ENCODE results near the gene RASA2.

DNA sequence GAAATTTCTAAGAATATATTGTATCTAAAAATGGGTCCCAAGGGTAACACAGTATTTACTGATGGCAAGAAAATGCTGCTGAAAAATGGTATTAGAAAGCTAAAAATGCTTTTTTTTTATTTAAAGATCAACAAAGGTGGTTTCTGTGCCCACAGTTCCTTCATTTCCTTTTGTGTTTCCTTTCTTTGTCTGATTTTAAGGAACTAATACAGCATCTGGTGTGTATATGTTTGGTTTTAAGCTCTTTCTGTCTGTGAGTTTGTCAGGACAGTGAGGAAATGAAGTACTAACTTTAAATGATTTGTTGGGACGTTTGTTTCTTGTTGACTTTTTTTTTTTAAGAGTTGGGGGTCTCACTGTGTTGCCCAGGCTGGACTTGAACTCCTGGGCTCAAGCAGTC, 38.2 kb downstream of the RASA2 start:
- TF ChIP-seq CTCF (IDR thresholded peaks at IDR 0.05): no peak
- TF ChIP-seq EP300 (IDR thresholded peaks at IDR 0.05): no peak
- no peak for TF ChIP-seq POLR2A (IDR thresholded peaks at IDR 0.05; ENCODE audit: low read depth)
